ENCODE data around the gene ATP9B.

ATP9B gene

DNA sequence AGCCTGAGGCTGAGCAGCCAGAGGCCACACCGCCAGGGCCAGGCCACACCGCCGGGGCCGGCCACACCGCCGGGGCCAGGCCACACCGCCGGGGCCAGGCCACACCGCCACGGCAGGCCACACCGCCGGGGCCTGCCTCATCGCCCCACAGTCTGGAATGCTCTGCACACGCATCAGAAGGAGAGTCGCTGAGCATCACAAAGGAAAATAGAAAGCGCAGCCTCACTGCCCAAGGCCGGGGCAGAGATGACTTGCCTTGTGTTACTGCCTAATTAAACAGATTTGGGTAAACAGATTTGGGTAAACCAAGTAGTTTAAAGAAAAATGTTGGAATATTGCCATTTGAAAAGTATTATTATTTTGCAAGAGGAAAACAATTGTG, 316.1 kb downstream of the ATP9B start:
- DNase-seq = no peak

DNA sequence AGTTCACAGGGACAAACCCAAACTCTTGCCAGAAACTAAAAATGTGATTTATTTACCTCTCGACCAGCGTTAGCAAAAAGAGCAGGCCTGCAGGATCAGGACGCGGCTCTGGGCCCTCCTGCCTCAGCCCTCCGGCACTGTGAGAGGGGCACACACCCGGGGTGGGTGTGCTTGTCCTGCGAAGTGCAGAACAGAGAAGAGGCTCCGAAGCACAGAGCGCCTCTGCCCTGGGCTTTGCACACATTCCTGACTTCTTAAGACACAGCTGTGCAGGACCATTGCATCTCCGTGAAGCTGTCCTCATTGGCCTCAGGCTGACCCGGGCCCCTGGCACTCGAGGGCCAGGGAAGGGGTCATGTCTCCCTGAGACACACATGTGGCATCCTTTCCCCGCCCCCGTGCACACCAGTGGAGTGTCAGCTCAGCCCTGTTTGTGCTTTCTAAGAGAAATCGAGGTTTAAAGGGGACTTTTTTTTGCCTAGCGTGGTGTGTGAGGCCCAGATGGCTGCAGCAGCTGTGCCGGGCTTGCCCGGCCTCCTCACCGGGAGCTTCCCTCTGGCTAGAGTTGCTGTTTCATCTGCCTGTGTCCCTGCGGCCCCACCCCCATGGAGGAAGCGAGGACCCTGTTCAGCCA, 316.6 kb downstream of the ATP9B start:
- DNase-seq = no peak

DNA sequence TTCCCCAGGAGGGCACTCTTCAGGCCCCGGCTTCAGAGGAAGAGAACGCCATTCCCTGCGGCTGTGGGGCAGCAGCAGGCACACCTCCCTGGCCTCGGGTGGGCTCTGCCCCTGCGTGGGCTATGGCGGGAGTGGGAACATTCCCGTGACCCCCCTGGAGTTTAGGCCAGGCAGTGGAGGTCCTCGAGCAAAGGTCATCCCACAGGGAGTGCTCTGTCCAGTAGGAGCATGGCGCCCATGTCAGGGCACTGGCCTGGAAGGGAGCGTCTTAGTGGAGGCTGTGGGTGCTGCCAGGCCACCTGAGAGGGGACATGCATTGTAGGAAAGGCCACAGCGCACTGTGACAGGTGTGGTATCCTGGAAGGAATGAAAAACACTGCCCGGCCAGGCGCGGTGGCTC, 317.4 kb downstream of the ATP9B start:
- no peak for DNase-seq

DNA sequence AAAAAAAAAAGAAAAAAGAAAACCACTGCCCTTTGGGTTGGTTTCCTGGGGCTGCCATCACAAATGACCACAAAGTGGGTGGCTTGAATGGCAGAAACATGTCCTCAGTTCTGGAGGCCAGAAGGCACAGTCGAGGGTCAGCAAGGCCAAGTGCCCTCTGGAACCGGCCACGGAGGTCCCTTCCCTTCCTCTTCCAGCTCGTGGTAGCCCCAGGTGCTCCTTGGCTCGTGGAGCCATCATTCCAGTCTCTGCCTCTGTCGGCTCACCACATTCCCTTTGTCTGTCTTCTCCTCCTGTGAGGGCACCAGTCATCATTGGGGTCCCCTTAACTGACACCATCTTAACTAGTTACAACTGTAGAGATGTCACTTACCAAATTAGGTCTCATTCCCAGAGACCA, 318.0 kb downstream of the ATP9B start:
- no peak for DNase-seq

DNA sequence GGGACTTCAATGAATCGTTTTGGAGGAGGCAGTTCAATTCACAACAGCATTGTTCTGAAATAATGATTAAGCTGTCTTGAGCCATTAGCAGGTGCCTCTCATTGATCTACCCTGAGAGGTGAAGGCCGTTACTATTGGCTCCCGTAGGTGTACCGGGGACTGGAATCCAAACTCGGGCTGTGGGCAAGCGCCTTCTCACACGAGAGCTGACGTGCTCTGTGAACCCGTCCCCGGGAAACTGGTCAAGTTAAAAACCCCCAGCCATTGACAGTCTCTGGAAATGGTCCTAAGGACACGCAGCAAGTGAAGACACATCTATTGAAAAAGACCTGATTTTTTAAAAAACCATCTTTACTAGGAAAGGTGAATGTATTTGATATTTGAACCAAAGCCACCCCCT, 318.4 kb downstream of the ATP9B start:
- DNase-seq = no peak

DNA sequence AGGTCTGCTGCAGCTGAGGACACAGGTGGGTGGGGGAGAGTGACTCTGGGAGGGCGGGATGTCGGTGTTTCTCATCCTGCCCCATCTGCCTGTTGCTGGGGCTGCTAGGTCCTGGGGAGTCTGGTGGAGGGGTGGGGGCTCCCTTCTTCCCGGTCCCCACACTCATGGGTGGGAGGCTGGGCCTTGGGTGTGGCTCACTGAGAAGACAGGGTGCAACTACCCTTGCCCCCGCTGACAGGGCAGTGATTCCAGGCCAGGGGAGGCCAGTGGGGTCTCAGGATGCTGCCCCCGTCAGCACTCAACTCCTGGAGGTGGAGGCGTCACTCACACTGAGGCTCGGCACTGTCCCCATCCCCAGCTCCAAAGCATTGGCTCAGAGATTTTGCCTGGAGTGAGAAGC, 318.8 kb downstream of the ATP9B start:
- no peak for DNase-seq

DNA sequence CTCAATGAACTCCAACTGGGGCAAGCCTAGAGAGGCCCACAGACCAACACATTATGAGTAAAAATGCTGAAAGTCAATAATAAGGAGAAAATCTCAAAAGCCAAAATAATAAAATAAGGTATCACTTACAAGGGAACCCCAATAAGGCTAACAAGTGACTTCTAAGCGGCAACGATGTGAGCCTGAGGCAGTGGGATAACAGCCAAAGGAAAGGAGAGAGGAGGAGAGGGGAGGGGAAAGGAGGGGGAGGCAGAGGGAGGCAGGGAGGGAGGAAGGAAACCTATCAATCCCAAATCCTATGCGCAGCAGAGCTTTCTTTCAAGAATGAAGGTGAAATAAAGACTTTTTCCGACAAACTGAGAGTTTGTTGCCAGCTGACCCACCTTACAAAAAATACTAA, 320.5 kb downstream of the ATP9B start:
- DNase-seq = no peak

DNA sequence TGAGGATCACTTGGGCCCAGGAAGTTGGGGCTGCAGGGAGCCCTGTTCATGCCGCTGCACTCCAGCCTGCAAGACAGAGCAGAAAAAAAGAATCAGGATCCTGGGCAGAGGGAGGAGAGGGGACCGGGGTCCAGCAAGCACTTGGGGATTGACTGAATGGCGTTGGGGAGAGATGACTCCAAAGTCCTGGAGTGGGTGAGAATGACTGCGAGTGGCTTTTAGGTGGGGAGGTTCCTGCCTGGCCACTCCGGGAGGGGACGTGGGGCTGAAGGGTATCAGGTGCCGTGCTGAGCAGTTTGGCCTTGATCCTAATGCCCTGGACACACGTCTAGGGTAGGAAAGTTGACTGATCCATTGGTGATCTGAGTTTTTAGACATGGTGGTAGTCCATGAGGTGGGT, 323.0 kb downstream of the ATP9B start:
- no peak for DNase-seq

DNA sequence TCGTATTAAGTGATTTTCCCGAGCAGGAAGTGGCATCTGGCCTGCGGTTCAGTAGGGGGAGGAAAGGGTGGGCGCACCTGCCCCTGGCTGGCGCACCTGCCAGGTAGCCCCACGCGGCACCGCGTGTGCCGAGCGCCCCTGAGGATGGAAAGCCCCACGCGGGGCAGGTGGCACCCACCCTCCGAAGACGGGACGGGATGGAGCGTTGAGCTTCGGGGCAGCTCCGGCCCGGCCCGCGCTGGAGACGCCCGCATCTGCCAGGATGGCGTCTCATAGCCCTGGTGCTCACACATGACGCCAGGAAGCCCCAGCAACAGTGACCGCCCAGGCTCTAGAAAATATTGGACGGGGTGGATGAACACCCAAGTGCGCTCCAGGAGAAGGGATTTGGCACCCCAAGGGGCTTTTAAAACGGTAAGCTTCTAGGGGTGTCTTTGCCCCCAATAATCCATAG, 324.0 kb downstream of the ATP9B start:
- DNase-seq = no peak

DNA sequence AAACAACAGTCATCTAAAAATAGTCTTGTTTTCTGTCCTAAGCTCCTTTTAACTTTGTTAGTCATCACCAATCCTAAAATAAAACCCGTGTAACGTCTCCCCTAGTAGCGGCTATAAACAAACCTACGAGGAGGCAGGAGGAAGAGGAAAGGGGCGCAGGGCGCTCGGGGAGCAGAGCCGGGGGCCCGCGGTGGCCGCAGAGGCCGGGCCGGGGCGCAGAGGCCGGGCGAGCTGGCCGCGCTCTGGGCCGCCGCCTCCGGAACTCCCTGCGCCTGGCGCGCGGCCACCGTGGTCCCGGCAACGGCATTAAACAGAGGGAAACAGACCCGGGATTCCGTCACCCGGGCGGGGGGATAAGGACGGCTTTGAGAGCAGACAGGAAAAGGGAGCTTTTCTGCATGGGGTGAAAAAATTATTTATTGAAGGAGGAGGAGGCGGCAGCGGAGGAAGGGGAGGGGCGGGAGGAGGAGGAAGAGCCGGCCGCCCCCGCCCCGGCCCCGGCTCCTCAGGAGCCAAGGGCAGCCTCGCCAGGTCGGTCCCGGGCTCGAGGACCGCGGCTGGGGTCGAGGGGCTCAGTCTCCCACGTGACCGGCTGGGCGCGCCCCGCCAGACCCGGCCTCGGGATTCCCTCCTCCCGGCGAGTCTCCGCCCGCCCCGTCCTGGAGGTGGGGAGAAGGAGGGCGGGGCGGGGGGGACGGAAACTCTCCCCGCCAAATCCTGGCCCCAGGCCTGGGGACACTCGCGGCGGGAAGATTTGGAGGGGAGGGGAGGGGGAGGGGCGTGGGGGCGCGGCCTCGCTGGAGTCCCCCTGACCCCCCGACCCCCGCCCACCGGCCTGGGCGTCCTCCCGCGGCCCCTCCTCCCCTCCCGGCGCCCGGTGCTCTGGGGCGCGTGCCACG, 324.7 kb downstream of the ATP9B start:
- DNase-seq = peak; percentile 89

DNA sequence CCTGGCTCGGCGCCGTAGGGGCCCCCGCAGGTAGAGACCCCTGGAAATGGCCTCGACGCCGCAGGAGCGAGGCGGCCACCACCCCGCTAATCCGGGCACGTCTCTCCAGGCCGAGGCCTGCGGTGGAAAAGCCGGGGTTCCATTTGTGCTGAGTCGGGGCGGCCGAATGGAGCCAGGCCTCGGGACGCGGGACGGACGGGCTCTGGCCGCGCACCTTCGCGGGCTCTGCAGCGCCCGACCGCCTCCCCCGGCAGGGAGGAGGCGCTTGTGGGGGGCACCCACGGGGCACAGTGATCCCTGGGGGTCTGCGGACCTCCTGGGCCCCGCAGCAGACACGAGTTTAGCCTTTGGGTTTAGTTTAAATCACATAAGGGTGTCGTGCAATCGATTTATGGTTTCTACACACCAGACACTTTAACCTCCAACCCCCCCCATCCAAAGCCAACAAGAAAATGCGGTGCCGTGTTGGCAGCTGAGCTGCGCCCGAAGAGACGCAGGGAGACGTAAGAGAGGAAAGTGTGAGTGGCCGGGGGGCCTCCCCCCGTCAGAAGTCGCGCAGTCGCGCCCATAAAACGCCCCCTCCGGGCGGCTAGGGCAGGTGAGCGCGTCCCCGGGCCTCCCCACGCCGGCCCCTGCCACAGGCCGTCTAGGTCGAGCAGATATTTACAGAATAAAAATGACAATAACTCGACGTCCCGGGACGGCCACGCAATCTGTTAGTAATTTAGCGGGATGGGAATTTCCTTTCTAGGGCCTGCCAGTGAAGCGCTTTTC, 325.5 kb downstream of the ATP9B start:
- peak; percentile 82 for DNase-seq

DNA sequence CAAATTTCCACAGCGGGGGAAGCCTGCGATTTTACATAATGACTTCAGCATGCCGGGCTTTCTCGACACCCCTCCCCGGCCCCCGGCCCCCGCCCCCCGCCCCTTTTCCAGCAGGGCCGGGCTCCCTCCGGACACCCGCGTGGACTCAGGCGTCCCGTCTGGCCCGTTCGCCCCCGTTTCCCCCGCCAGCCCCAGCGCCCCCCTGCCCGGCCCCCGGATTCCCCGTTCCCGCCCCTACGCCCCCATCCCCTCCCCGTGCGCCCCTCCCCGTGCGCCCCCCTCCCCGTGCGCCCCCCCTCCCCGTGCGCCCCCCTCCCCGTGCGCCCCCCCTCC, 326.1 kb downstream of the ATP9B start:
- no peak for DNase-seq

DNA sequence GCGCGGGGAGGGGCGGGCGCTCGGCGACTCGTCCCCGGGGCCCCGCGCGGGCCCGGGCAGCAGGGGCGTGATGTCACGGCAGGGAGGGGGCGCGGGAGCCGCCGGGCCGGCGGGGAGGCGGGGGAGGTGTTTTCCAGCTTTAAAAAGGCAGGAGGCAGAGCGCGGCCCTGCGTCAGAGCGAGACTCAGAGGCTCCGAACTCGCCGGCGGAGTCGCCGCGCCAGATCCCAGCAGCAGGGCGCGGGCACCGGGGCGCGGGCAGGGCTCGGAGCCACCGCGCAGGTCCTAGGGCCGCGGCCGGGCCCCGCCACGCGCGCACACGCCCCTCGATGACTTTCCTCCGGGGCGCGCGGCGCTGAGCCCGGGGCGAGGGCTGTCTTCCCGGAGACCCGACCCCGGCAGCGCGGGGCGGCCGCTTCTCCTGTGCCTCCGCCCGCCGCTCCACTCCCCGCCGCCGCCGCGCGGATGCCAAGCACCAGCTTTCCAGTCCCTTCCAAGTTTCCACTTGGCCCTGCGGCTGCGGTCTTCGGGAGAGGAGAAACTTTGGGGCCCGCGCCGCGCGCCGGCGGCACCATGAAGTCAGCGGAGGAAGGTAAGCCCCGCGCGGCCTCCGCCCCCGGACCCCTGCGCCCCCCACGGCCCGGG, 326.7 kb downstream of the ATP9B start, which contains the start of gene NFATC1:
TSS of gene NFATC1 (plus strand) at position 170 of the 644 bp plus-strand sequence. CDS start at position 465, 295 bp downstream.
- DNase-seq = peak; percentile 83

DNA sequence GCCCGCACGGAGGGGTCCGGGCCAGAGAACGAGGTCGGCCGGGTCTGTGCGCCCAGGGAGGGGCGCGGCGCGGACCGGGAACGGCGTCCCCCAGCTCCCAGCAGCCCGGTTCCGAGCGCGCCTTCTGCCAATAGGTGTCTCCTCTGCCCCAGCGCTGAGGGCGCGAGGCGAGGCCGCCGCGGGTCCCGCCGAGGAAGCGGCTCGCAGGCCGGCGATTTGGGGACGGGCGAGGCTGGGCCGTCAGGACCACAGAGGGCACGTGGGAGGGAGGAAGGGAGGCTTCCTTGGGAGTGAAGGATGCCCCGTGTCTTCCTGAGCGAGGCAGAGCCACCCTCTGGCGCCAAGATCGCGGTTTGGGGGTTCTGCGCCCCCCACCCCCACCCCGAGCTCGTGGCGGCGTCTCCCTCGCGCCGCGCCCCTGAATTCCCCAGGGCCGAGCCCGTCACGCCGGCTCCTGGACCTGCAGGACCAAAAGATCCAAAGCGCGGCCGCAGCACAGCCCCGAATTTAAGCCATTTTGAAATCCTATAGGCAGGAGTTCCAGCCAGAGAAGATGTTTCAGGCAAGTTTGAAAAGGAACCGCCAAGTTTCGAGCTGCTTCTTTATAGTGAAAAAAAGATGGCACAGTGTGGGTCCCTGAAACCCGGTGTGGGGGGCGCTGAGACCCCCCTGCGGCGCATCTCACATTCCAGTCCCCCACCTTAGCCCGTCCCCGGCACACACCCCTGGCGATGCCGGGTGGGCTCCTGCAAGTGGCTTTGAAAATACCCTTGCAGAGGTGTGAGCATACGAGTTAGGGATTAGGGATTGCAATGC, 327.4 kb downstream of the ATP9B start:
- DNase-seq = peak; percentile 61

DNA sequence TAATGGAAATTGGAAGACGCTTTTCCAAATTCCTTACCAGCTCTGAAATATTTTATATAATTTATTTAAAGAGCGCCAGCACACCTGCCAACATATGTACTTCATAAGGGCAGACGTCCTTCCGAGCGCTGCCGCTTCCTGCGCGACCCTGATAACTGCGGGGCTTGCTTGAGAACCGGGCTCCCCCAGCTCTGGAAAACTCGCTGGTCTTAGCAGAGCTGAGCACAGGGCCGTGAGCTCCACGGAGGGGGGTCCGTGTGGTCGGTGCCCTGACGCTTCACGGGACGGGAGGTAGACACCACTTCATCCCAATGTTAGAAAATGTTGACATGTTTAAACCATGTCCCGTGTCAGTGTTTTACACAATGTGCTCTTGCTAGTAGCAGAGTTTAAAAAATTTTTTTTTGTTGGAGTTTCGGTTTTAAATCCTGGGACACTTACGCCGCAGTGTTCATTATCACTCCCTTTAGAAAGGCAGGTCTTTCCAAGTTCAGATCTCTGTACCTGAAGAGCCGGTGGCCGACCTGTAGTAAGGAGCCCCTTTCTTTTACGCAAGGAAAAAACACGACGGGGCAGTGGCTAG, 328.1 kb downstream of the ATP9B start:
- no peak for DNase-seq

DNA sequence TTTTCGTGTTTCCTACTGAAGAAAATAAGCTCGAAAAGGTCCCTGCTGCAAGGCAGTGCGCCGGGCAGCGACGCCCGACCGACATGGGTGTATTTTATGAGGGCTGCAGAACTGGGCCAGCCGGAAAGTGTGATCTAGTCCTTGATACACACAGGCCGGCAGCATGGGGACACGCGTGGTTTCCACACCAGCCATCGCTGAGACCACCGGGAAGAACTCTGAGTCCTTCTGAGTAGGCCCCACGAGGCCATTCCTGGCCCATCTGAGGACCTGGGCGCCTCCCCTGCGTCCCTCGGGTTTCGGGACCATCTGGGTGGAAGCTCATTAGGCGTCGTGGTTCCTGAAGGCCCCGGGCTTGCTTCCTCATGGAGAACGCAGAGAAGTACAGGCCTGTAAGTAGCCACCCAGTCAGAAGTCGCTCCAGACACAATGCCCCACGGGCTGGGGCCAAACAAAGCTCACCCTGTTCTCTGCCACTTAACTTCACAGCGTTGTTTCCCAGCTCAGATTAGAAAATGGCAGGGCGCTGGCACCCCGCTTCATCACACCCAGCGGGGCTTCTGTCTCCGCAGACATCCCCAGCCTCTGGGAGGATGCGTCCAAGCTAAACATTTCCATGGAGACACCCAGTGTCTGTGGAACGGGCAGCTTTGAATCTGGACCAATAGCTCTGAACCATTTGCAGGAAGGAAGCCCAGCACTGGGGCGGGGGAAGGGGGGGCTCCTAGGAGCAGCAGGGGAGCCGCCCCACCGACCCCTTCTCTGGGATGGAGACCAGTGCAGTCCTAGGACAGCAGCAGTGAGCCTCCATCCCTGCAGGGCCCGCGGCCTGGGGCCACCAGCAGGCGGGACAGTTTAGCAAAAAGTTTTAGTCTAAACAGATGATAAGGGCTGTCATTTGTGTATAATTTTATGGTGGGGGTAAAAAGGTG, 328.9 kb downstream of the ATP9B start:
- no peak for DNase-seq

DNA sequence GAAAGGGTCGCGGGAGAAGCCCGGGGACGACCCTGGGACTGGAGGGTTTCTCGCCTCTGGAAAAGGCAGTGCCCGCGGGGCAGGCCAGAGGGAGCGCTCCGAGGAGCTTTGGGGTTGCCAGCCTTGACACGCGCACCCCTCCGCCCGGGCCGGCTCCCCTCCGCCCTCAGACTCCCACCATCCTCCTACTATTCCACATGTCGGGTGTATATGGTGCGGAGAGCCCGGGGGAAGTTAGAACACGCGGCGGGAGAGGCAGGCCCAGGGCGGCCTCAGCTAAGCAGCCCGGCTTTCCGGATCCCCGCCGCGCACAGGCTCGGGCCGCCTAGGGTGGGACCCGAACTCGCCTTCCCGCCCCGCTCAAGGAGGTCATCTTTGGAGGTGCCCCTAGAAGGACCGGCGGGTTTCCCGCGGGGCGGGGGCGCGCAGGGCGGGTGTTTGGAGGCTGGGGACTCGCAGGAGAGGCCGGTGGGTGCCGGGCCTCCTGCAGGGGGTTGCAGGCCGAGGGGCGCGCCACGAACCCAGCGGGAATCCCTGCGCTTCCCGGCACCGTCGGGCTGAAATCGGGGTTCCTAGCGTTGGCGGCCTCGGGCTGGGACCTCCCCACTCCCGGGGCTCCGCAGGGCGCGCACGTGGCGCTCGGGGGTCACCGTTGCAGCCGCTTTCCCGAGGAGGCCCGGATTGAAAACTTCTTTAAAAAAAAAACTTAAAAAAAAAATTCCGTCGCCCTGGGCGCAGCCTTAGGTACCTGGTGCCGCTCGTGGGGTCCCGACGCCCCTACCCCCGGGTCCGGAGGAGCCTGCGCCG, 330.3 kb downstream of the ATP9B start:
- no peak for DNase-seq

DNA sequence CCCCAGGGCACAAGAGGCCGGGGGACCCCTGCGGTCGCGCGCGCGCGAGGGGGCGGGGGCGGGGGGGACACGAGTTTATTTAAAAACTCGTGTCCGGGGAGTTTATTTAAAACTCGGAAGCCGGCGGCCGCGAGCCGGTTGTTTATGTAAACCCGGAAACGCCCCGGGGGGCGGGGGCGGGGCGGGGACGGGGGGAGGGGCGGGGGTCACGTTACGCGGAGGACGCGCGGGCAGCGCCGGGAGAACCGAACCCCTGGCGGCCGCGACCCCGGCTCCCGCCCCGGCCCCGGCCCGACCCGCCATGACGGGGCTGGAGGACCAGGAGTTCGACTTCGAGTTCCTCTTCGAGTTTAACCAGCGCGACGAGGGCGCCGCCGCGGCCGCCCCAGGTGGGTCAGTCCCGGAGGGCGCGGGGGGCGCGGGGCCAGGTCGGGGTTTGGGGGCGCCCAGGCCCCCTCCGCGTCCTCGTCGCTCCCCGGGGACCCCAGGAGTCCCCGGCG, 330.9 kb downstream of the ATP9B start:
- peak; percentile 39 for DNase-seq

DNA sequence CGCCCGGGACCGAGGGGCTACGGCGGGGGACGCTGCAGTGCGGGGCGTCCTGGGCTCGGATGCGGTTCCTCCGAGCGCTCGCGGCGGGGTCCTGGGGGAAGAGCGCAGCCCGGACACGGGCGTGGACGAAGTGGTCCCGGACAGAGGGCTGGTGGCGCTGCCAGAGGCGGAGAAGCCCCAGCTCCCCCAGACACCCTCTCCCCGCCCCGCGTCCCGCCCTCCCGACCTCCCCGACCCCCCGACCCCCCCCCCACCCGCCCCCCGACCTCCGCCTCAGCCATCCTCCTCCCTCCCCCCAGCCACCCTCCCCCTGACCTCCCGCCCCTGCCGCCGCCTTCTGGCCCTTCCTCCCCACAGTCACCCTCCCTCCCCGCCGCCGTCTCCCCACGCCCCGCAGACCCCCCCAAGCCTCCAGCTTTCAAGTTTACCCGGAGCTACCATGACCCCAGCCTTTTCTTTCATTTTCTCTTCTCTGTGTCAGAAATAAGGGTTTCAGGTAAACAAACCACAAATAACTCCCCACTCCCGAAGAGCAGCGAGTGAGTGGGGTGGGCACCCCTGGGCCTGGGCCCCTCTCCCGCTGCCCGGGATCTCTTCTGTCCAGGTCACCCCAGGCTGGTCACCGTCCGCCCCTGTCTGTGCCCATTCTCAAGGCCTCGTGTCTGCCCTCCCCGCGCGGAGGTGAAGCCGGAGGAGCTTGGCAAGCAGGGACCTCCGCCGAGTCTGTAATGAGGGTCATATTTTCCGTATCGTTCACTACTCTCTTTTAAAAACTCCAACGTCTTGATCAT, 331.6 kb downstream of the ATP9B start:
- no peak for DNase-seq

Data from fibroblast of skin of right biceps (primary cell).